Prostate gland (tissue), 2 donors: ENCODE results near the gene EFNA4. TPM values are rescaled to one million over a fixed set of nuclear protein-coding genes. Genes with fewer than 3 reads are reported as not detected.
A peak's percentile ranks its signal among the peaks of the same experiment; 100 is the strongest.

Experiments used
- DNase-seq: peaks from one replicate; pipeline ENCODE4 v3.0.0-alpha.2; 2019; ENCODE audit warnings: low spot score
- H3K27ac ChIP-seq, 2 donors: fragments of 200-600 bp; sonication (generic); 2 replicates each; pipeline ENCODE4 v1.5.1; 2017 to 2019
- H3K27me3 ChIP-seq: fragments of 200-600 bp; sonication (generic); replicated peaks from 2 replicates; pipeline ENCODE4 v1.5.1; 2019; ENCODE audit not compliant: insufficient read depth
- H3K36me3 ChIP-seq, 2 donors: fragments of 200-600 bp; sonication (generic); 1 replicate in 1 of 2; 2 replicates in 1 of 2; pipeline versions ENCODE4 v1.5.1 to v1.8.1; 2017 to 2019
- H3K4me1 ChIP-seq: fragments of 200-600 bp; sonication (generic); replicated peaks from 2 replicates; pipeline ENCODE4 v1.5.1; 2019
- H3K4me3 ChIP-seq, 2 donors: fragments of 200-600 bp; sonication (generic); 2 replicates each; pipeline ENCODE4 v1.5.1; 2017 to 2019
- H3K9me3 ChIP-seq: fragments of 200-600 bp; sonication (generic); 2 replicates; pipeline ENCODE4 v1.5.1; 2017
- CTCF ChIP-seq, 4 experiments: fragments of 200-600 bp in 2 of 4; fragments of 450-650 bp in 2 of 4; sonication (generic) in 2 of 4; IDR thresholded peaks; 1 replicate in 3 of 4; 2 replicates in 1 of 4; pipeline ENCODE4 v1.5.1; 2016 to 2019; ENCODE audit warnings: antibody characterized with exemption in 4 of 4, mild to moderate bottlenecking in 2 of 4, moderate library complexity in 2 of 4
- POLR2A ChIP-seq: fragments of 450-650 bp; IDR thresholded peaks from one replicate; pipeline ENCODE4 v1.6.1; 2016; ENCODE audit warnings: antibody characterized with exemption, mild to moderate bottlenecking
- POLR2AphosphoS5 ChIP-seq: sonication (generic); formaldehyde crosslinking; IDR thresholded peaks from one replicate; pipeline ENCODE4 v1.6.1; 2017; ENCODE audit warnings: antibody characterized with exemption
- WGBS: methylation state at CpG from one replicate; pipeline ENCODE4 v1.1.5; 2018; 5-methylcytosine and 5-hydroxymethylcytosine counted together
- intact Hi-C: fragments of 100-400 bp; cut with DNase I; formaldehyde crosslinking; loops from one replicate; pipeline ENCODE4 v1.14.2; 2022
- total RNA-seq, 2 donors: library from RNA; depleted of rRNA; stranded (reverse); fragments of >200 nt; gene quantifications; one replicate each; pipeline ENCODE4 v1.1.0, GENCODE V29; 2016

The EFNA4 gene
- total RNA-seq, 2 donors from 2014 or later, result 10.3 to 23.4 TPM

- Histone ChIP-seq H3K4me3 (no peak overlapping the region), H3K27me3 (no peaks in the 10 kb centered on the region), H3K9me3 (no peaks in the 10 kb centered on the region), H3K27ac (peak overlapping the region in 1 of 2 donors; percentile 10), H3K36me3 (no peaks in the 10 kb centered on the region), H3K4me1 (no peaks in the 10 kb centered on the region)
- 85% methylated on average over 7 of the region's 7 CpGs for WGBS
- no peak for TF ChIP-seq CTCF (IDR thresholded peaks at IDR 0.05)
- no peak for TF ChIP-seq POLR2A
- no peak for TF ChIP-seq POLR2AphosphoS5
- no peak for DNase-seq
- intact Hi-C loops, result no loop called here
Observed at GRCh38 chr1:155104605-155105534, 41.3 kb downstream of the EFNA4 start.

GRCh38 chr1:155105604-155106011 is 42.1 kb downstream of the EFNA4 start:
- H3K4me1 ChIP-seq, result no peaks in the 10 kb centered on the region
- H3K9me3 ChIP-seq, result no peaks in the 10 kb centered on the region
- intact Hi-C loops, result no loop called here
- 58% methylated on average over 7 of the region's 7 CpGs for WGBS
- no peak for DNase-seq
- H3K4me3 ChIP-seq, result no peak overlapping the region
- H3K27ac ChIP-seq, result peak overlapping the region in 1 of 2 donors; percentile 10
- TF ChIP-seq CTCF (IDR thresholded peaks at IDR 0.05) (no peak), POLR2A (no peak), POLR2AphosphoS5 (no peak)
- H3K27me3 ChIP-seq, result no peaks in the 10 kb centered on the region
- no peaks in the 10 kb centered on the region for H3K36me3 ChIP-seq

- WGBS, result 74% methylated on average over 6 of the region's 6 CpGs
- no peak for DNase-seq
Observed at GRCh38 chr1:155106862-155107261, 43.3 kb downstream of the EFNA4 start.

GRCh38 chr1:155107309-155108264 is 44.0 kb downstream of the EFNA4 start:
- no peak for DNase-seq
- Histone ChIP-seq H3K27me3 (no peaks in the 10 kb centered on the region), H3K27ac (no peak overlapping the region), H3K4me3 (no peak overlapping the region), H3K4me1 (no peaks in the 10 kb centered on the region), H3K9me3 (no peaks in the 10 kb centered on the region), H3K36me3 (no peaks in the 10 kb centered on the region)
- WGBS, result 77% methylated on average over 12 of the region's 12 CpGs
- intact Hi-C loops, result no loop called here
- TF ChIP-seq POLR2A (no peak), CTCF (IDR thresholded peaks at IDR 0.05) (no peak), POLR2AphosphoS5 (no peak)

More at GRCh38 chr1:155106862-155107261, 43.3 kb downstream of the EFNA4 start:
- intact Hi-C loops, result no loop called here
- no peak overlapping the region for H3K4me3 ChIP-seq
- H3K27me3 ChIP-seq, result no peaks in the 10 kb centered on the region
- no peaks in the 10 kb centered on the region for H3K4me1 ChIP-seq
- TF ChIP-seq CTCF (IDR thresholded peaks at IDR 0.05) (no peak), POLR2A (no peak), POLR2AphosphoS5 (no peak)
- H3K9me3 ChIP-seq, result no peaks in the 10 kb centered on the region
- no peaks in the 10 kb centered on the region for H3K36me3 ChIP-seq
- H3K27ac ChIP-seq, result no peak overlapping the region
